ENCODE measurements around the gene CFAP91. TPM values are rescaled to one million over a fixed set of nuclear protein-coding genes. Genes with fewer than 3 reads are reported as not detected.

Gene CFAP91
- total RNA-seq, 1 donor from 2014 or later, result 6.4 TPM

DNA sequence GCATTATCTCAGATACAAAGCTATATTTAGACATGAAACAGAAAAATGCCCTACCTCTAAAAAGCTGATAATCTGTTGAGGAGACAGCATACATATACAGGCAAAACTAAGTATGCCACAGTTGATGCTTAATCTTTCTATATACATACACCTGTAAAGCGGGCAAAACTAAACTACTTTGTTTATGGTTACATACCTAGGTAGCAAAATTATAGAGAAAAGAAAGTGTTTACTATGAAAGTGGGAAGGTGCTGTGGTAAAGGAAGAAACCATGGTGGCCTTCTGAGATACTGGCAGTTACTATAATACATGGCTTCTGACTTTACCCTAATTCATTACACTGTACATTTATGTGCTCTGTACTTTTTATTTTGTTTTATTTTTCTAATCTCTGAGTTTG lies 43.1 kb downstream of the CFAP91 start:
- no peak for DNase-seq

DNA sequence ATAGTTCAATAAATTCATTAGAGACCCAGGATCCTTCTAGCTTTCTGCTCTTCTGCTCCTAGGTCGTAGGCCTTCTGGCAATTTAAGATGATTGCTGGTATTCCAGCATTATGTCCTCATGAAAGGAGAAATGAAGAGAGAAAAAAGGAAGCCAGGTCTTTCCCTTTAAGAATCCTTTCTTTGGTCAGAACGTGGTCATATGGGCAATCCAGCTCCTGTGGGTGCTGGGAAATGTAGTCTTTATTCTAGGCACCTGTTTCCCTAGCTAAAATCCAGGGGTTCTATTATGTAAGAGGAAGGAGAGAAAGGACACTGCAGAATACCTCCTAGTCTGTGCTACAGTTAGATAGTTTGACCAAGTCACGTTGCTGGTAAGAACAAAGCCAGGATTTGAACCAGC lies 43.6 kb downstream of the CFAP91 start:
- no peak for DNase-seq

DNA sequence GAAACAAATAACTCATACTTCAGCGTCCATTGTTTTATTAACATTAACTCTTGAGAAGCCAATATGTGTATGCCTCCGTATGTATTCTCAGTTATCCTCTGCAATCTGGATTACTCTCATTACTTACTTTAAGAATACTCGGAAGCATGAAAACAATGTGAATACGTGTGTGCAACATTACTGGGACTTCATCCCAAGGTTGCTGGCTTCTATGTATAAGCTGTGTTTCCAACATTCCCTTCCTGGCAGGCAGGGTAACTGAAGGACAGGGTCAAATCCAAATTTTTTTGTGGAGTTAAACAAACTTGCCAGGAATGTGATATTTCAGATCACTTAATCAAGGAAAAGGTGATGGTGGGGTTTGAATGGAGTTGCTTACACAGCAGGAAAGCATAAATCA lies 44.5 kb downstream of the CFAP91 start:
- no peak for DNase-seq

DNA sequence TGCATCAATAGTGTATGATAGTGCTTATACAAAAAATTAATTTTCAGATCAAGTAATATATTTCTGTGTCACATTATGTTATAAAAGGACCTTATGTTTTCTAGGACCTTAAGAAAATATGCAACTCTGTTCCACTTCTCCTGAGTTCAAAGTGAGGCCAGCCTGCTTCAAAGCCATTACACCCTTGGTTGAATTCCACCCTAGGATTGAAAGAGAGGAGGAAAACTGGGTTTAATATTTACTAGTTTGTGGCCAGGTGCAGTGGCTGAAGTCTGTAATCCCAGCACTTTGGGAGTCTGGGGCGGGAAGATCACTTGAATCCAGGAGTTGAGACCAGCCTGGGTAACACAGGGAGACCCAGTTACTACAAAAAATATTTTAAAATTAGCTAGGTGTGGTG lies 46.2 kb downstream of the CFAP91 start:
- no peak for DNase-seq

DNA sequence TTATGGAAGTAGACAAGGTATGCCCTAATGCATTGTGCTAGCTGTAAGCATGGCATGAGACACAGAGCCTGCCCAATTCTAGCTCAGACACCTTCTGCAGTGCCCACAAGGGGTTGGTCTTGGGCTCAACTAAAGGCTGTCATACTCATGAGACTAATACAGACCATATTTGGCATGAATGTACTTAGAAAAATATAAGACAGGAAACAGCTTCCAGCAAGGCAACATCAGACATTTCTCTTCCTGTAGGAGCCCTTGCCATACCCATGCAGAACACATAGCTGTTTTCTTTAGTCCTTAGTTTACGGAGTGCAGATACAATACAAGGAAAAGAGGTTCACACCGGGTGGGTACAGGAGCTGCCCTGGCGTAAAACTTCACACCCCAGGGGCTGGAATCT lies 48.6 kb downstream of the CFAP91 start:
- DNase-seq, result no peak

Other genes with a start within 250 kb of the CFAP91 start
- 11.2 TPM for gene TMEM39A, start 239.4 kb upstream of the CFAP91 start, total RNA-seq
- gene POGLUT1, start 234.1 kb upstream of the CFAP91 start, total RNA-seq, result 17.8 TPM
- gene TIMMDC1, start 204.5 kb upstream of the CFAP91 start, total RNA-seq, result 31.2 TPM
- gene CD80, start 143.4 kb upstream of the CFAP91 start, total RNA-seq, result 0.78 TPM
- 1.2 TPM for gene ADPRH, start 123.5 kb upstream of the CFAP91 start, total RNA-seq
- gene PLA1A, start 105.1 kb upstream of the CFAP91 start, total RNA-seq, result not detected
- gene POPDC2, start 42.4 kb upstream of the CFAP91 start, total RNA-seq, result 0.94 TPM
- gene COX17, start 25.6 kb upstream of the CFAP91 start, total RNA-seq, result 16.8 TPM
- 0.16 TPM for gene NR1I2, start 79.1 kb downstream of the CFAP91 start, total RNA-seq

Data from occipital lobe (tissue), 2 donors.